ENCODE data around the gene C16orf87.

DNA sequence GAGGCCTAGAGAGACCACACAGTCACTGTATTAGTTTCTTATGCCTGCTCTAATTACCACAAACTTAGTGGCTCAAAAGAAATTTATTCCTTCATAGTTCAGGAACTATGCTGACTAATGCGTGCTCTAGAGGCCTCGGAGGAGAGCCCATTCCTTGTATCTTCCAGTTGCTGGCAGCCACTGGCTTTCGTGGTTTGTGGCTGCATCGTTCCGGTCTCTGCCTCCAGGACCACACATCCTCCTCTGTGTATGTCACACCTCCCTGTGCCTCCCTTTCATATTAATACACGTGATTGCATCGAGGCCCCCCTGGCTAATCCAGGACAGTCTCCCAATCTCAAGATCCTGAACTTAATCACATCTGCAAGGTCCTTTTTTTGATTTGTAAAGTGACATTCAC, 65.9 kb downstream of the C16orf87 start:
- TF ChIP-seq, protein P1, sequence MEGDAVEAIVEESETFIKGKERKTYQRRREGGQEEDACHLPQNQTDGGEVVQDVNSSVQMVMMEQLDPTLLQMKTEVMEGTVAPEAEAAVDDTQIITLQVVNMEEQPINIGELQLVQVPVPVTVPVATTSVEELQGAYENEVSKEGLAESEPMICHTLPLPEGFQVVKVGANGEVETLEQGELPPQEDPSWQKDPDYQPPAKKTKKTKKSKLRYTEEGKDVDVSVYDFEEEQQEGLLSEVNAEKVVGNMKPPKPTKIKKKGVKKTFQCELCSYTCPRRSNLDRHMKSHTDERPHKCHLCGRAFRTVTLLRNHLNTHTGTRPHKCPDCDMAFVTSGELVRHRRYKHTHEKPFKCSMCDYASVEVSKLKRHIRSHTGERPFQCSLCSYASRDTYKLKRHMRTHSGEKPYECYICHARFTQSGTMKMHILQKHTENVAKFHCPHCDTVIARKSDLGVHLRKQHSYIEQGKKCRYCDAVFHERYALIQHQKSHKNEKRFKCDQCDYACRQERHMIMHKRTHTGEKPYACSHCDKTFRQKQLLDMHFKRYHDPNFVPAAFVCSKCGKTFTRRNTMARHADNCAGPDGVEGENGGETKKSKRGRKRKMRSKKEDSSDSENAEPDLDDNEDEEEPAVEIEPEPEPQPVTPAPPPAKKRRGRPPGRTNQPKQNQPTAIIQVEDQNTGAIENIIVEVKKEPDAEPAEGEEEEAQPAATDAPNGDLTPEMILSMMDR (IDR thresholded peaks at IDR 0.05) = no peak
- no peak for TF ChIP-seq POLR2AphosphoS5 (IDR thresholded peaks at IDR 0.05; ENCODE audit: low read depth, low read length)
- TF ChIP-seq SIN3A (IDR thresholded peaks at IDR 0.05; ENCODE audit: borderline replicate concordance, insufficient read depth, low read depth, low read length) = no peak
- TF ChIP-seq, protein P2, sequence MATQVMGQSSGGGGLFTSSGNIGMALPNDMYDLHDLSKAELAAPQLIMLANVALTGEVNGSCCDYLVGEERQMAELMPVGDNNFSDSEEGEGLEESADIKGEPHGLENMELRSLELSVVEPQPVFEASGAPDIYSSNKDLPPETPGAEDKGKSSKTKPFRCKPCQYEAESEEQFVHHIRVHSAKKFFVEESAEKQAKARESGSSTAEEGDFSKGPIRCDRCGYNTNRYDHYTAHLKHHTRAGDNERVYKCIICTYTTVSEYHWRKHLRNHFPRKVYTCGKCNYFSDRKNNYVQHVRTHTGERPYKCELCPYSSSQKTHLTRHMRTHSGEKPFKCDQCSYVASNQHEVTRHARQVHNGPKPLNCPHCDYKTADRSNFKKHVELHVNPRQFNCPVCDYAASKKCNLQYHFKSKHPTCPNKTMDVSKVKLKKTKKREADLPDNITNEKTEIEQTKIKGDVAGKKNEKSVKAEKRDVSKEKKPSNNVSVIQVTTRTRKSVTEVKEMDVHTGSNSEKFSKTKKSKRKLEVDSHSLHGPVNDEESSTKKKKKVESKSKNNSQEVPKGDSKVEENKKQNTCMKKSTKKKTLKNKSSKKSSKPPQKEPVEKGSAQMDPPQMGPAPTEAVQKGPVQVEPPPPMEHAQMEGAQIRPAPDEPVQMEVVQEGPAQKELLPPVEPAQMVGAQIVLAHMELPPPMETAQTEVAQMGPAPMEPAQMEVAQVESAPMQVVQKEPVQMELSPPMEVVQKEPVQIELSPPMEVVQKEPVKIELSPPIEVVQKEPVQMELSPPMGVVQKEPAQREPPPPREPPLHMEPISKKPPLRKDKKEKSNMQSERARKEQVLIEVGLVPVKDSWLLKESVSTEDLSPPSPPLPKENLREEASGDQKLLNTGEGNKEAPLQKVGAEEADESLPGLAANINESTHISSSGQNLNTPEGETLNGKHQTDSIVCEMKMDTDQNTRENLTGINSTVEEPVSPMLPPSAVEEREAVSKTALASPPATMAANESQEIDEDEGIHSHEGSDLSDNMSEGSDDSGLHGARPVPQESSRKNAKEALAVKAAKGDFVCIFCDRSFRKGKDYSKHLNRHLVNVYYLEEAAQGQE (IDR thresholded peaks at IDR 0.05; ENCODE audit: insufficient read depth in 1 of 2, low read depth in 2 of 2, low read length in 1 of 2) = no peak

All from Panc1 (cell line).